Activated B cell treated with CpG ODN at 0.5 μM for 24 hours (primary cell): ENCODE measurements around the gene P2RX7. TPM values are rescaled to one million over a fixed set of nuclear protein-coding genes. Genes with fewer than 3 reads are reported as not detected.

Experiments used
- ATAC-seq: fragments of 200-7000 bp; cut with Tn5 transposase; one replicate; pipeline ENCODE4 v1.10.0; 2021; ENCODE audit warnings: low read depth, mild to moderate bottlenecking, moderate library complexity
- CTCF ChIA-PET: fragments of 350-600 bp; sonication (Branson Sonifier 250); formaldehyde crosslinking; loops from one replicate; lab custom pipeline; 2021; ENCODE audit warnings: antibody characterized with exemption; lab: Charles Lee
- POLR2A ChIA-PET: fragments of 350-600 bp; sonication (Branson Sonifier 250); formaldehyde crosslinking; loops from one replicate; lab custom pipeline; 2021; ENCODE audit warnings: antibody characterized with exemption; lab: Charles Lee
- DNase-seq: peaks from one replicate; pipeline ENCODE4 v3.0.0; 2022
- H3K27ac Mint-ChIP-seq: one replicate; pipeline ENCODE4 v1.8.0; 2020; ENCODE audit warnings: mixed read lengths
- H3K27me3 Mint-ChIP-seq: one replicate; pipeline ENCODE4 v1.8.0; 2021; ENCODE audit warnings: mixed read lengths
- H3K36me3 Mint-ChIP-seq: one replicate; pipeline ENCODE4 v1.8.0; 2021; ENCODE audit warnings: low read depth, mixed read lengths
- H3K4me1 Mint-ChIP-seq: one replicate; pipeline ENCODE4 v1.8.0; 2021; ENCODE audit warnings: mixed read lengths
- H3K4me3 Mint-ChIP-seq: one replicate; pipeline ENCODE4 v1.8.0; 2020; ENCODE audit warnings: mild to moderate bottlenecking, mixed read lengths
- H3K9me3 Mint-ChIP-seq: one replicate; pipeline ENCODE4 v1.8.0; 2020; ENCODE audit warnings: mixed read lengths
- CTCF ChIP-seq: fragments of 200-600 bp; IDR thresholded peaks from one replicate; pipeline ENCODE4 v1.8.0; 2022; ENCODE audit warnings: antibody characterized with exemption, mild to moderate bottlenecking
- intact Hi-C: fragments of 100-400 bp; cut with micrococcal nuclease; formaldehyde crosslinking; loops from one replicate; pipeline ENCODE4 v1.15.1; 2024
- total RNA-seq: library from RNA; stranded (reverse); gene quantifications from 2 replicates; pipeline ENCODE4 v1.2.3, GENCODE V29; 2022

The P2RX7 gene
- total RNA-seq, 1 donor from 2014 or later: 5.3 TPM

- no peaks in the 10 kb centered on the region for H3K9me3 Mint-ChIP-seq
- ChIA-PET POLR2A (no interaction called here), CTCF (interaction anchor here (1.0 kb wide), 1 partner anchor 119 kb away, joined by 3 read pairs; no protein-coding TSS in a partner anchor)
- DNase-seq (no peak), ATAC-seq (no peak)
- intact Hi-C loops: loop anchor here (10.0 kb wide), 1 partner anchor 656 kb away; the partner anchor contains the start of gene COX6A1
- H3K27me3 Mint-ChIP-seq: peaks cover 6% of the 10 kb centered on the region
- no peak overlapping the region for H3K27ac Mint-ChIP-seq
- H3K36me3 Mint-ChIP-seq: no peaks in the 10 kb centered on the region
- peaks cover 25% of the 10 kb centered on the region for H3K4me1 Mint-ChIP-seq
- no peak for TF ChIP-seq CTCF
- H3K4me3 Mint-ChIP-seq: no peak overlapping the region
These were observed 41.8 kb upstream of the P2RX7 start for GRCh38 chr12:121090586-121091514.

DNA sequence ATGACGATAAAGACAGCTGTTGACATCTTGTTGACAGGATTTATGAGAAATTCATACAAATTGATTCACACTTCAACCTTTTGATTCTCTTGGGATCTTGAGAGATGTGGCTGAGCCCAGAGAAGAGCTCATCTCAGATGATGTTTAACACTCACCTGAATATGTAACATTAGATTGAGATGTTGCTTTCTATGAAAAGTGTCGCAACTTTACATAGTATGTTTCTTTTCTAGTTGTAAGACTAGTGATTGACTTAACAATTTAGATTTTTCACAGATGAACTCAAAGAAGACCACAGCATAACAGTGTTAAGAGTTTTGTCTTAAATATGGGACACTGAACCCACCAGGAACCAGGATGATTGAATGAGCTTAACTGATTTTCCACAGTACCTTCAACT lies 40.6 kb upstream of the P2RX7 start:
- Mint-ChIP-seq H3K4me1 (peaks cover 31% of the 10 kb centered on the region), H3K9me3 (no peaks in the 10 kb centered on the region), H3K36me3 (no peaks in the 10 kb centered on the region), H3K27me3 (peaks cover 8% of the 10 kb centered on the region), H3K27ac (no peak overlapping the region), H3K4me3 (no peak overlapping the region)
- CTCF ChIA-PET: interaction anchor here (1.0 kb wide), 1 partner anchor 120 kb away, joined by 3 read pairs; no protein-coding TSS in a partner anchor
- ATAC-seq: no peak
- DNase-seq: no peak
- TF ChIP-seq CTCF: no peak
- POLR2A ChIA-PET: interaction anchor here (0.6 kb wide), 1 partner anchor 976 kb away, joined by 3 read pairs; no protein-coding TSS in a partner anchor
- intact Hi-C loops: loop anchor here (10.0 kb wide), 1 partner anchor 657 kb away; the partner anchor contains the start of gene COX6A1

DNA sequence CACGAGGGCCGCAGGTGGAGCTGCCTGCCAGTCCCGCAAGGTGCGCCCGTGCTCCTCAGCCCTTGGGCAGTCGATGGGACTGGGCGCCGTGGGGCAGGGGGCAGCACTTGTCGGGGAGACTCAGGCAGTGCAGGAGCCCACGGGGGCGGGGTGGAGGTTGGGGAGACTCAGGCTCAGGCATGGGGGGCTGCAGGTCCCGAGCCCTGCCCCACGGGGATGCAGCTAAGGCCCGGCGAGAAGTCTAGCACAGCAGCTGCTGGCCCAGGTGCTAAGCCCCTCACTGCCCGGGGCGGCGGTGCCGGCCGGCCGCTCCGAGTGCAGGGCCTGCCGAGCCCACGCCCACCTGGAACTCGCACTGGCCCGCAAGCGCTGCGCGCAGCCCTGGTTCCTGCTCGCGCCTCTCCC lies 39.2 kb upstream of the P2RX7 start:
- H3K27ac Mint-ChIP-seq: no peak overlapping the region

DNA sequence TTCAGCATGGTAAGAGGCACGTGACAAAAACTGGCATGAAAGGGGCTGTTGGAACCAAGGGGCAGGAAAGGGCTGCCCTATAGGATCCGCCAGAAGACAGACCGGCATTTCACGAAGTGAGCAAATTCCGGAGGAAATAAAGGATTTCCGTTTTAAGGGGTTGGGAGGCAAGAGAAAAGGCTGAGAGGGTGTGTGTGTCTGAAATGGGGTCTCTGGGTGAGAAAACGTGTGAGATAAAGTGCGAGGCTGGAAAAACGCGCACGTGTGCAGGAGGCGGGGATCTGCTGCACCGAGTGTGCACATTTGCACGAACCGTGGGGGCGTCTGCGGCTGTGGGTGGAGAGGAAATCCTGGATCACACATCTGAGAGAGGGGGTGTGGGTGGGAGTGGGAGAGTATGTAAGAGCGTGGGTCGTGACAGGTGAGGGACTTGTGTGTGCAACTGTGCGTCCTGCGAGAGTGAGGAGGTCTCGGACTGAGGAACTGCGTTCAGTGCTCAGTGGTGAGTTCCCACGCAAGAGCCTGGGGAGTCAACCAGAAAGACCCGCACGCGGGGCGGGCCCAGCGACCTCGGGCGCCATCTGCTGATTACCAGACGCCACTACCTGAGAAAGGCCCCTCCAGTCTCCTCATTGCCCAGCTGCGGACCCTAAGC lies 37.0 kb upstream of the P2RX7 start:
- ChIA-PET CTCF (interaction anchor here (0.7 to 2.9 kb wide), 7 partner anchors 24 to 514 kb away, joined by 3 to 15 read pairs (median 5); partner anchors contain the start of gene POP5), POLR2A (interaction anchor here (1.0 kb wide), 1 partner anchor 35 kb away, joined by 4 read pairs; no protein-coding TSS in a partner anchor)
- Mint-ChIP-seq H3K27ac (no peak overlapping the region), H3K4me1 (peaks cover 29% of the 10 kb centered on the region), H3K9me3 (peaks cover 2% of the 10 kb centered on the region), H3K4me3 (peak overlapping the region; percentile 83), H3K36me3 (no peaks in the 10 kb centered on the region), H3K27me3 (peaks cover 8% of the 10 kb centered on the region)
- intact Hi-C loops: loop anchor here (1.0 to 10.0 kb wide), 7 partner anchors 35 to 661 kb away; partner anchors contain the start of genes C12orf43, CABP1 and COX6A1
- DNase-seq: peak; percentile 72
- ATAC-seq: peak; percentile 96
- TF ChIP-seq CTCF: peak; percentile 39

More for the DNA sequence above, 39.2 kb upstream of the P2RX7 start:
- Mint-ChIP-seq H3K4me3 (no peak overlapping the region), H3K27me3 (peaks cover 8% of the 10 kb centered on the region), H3K36me3 (no peaks in the 10 kb centered on the region), H3K4me1 (peaks cover 29% of the 10 kb centered on the region), H3K9me3 (no peaks in the 10 kb centered on the region)
- DNase-seq: no peak
- ATAC-seq: no peak
- POLR2A ChIA-PET: interaction anchor here (1.1 kb wide), 1 partner anchor 35 kb away, joined by 3 read pairs; no protein-coding TSS in a partner anchor
- intact Hi-C loops: loop anchor here (10.0 kb wide), 1 partner anchor 659 kb away; the partner anchor contains the start of gene COX6A1
- CTCF ChIA-PET: interaction anchor here (0.7 kb wide), 1 partner anchor 33 kb away, joined by 3 read pairs; no protein-coding TSS in a partner anchor
- no peak for TF ChIP-seq CTCF
